ENCODE data around the gene HDAC1. TPM values are rescaled to one million over a fixed set of nuclear protein-coding genes. Genes with fewer than 3 reads are reported as not detected.

HDAC1 gene
- total RNA-seq, 1 donor from 2014 or later: 50.4 TPM

- DNase-seq: no peak
These were observed 82.2 kb downstream of the HDAC1 start for GRCh38 chr1:32373996-32374592.

DNA sequence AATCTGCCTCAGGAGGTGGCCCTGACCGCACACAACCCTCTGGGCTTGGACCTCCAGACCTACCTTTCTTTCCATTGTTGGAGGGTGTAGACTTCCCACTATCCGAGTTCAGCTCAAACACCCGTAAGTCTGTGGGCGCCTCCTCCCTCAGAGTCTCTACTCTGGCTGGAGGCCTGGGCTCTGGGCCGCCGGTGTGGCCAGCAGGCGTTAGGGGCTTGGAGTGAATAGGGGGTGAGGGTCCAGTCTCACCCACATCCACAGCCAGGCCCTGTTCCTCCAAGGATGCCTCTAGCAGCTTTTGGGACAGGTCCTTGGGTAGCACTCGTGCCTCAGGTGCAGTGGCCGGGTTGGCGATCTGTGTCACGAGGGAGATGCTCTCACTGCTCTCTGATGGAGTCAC, 84.3 kb downstream of the HDAC1 start:
- DNase-seq: no peak

DNA sequence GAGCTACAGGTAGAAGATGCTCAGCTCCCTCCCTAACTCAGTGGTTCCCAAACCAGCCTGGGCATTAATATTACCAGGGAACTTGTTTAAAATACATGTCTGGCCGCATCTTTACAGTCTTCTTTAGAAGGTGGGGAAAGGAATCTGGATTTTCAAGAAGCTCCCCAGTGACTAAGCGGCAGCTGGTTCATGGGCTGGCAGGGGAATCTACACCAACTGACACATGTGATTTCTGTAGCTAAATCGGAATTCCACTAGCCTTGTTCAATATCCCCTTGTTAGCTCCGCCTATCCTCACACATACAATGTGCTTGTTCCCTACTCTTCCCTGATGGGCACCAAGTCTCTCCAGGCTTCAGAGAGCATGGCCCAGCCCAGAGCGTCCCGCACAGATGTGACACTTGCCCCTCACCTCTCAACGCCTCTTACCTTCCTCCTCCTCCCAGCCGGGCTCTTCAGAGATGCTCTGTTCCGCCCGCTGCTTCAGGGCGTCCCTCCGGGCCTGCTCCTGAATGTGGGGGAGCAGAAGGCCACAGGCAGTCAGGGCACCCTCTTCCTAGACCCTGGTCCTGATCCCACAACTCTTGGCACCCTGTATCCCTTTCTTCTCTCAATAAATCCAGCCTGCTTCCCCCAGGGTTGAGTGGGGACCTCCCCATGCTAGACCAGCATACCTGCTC, 85.8 kb downstream of the HDAC1 start:
- DNase-seq: no peak

DNA sequence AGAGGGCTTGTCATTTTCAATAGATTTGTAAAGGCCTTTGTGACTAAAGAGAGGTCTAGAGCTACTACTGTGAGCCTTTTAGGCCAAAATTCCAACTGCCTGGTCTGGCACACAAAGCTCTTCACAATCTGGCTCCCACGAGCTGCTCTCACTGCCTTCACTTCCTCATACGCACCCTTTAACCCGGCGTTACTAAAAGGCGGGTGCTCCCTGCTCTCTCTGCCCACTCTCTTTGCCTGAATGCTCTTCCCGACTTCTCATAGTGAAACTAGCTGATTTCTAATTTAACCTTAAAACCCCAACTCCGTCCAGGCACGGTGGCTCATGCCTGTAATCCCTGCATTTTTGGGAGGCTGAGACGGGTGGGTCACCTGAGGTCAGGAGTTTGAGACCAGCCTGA, 88.2 kb downstream of the HDAC1 start:
- DNase-seq: no peak

Small RNAs within 50 kb of the gene (small RNA-seq; reads per million reads assigned to genes)
- gene RF00017 (ENCODE audit: low replicate concordance) (not detected), gene RF00019 (ENCODE audit: low replicate concordance) (not detected)

Other genes starting within 250 kb of the HDAC1 start
- 4.7 TPM for gene TMEM39B, start 219.1 kb upstream of the HDAC1 start, total RNA-seq
- gene KPNA6, start 184.0 kb upstream of the HDAC1 start, total RNA-seq: 22.6 TPM
- 35.9 TPM for gene TXLNA, start 112.4 kb upstream of the HDAC1 start, total RNA-seq
- gene CCDC28B, start 91.5 kb upstream of the HDAC1 start, total RNA-seq: 12.5 TPM
- gene IQCC, start 86.4 kb upstream of the HDAC1 start, total RNA-seq: 3.5 TPM
- not detected for gene DCDC2B, start 83.0 kb upstream of the HDAC1 start, total RNA-seq
- gene TMEM234, start 69.7 kb upstream of the HDAC1 start, total RNA-seq: 11.5 TPM
- gene EIF3I, start 69.7 kb upstream of the HDAC1 start, total RNA-seq: 102 TPM
- gene FAM167B, start 44.9 kb upstream of the HDAC1 start, total RNA-seq: 1.3 TPM
- 1.2 TPM for gene LCK, start 40.8 kb upstream of the HDAC1 start, total RNA-seq
- gene MARCKSL1, start 44.1 kb downstream of the HDAC1 start, total RNA-seq: 39.8 TPM
- gene FAM229A, start 70.4 kb downstream of the HDAC1 start, total RNA-seq: 1.2 TPM
- 0.89 TPM for gene TSSK3, start 70.5 kb downstream of the HDAC1 start, total RNA-seq
- gene BSDC1, start 102.4 kb downstream of the HDAC1 start, total RNA-seq: 49.8 TPM
- 0.10 TPM for gene ZBTB8B, start 173.0 kb downstream of the HDAC1 start, total RNA-seq
- gene ZBTB8A, start 247.3 kb downstream of the HDAC1 start, total RNA-seq: 10.9 TPM